Ammon's horn (tissue), 1 donor: ENCODE data around the gene GORASP1.
A peak's percentile ranks its signal among the peaks of the same experiment; 100 is the strongest.
"Not testable (repeated sequence)": the region's sequence is repeated elsewhere in the genome, so short reads cannot be mapped to it uniquely, and the experiment has no call there.

Experiments used
- DNase-seq: peaks from one replicate; pipeline ENCODE4 v3.0.0-alpha.2; 2016; ENCODE audit warnings: low spot score

Gene GORASP1

GRCh38 chr3:39065197-39065596, 42.2 kb downstream of the GORASP1 start:
- DNase-seq = peak; percentile 69

GRCh38 chr3:39064646-39065045, 42.8 kb downstream of the GORASP1 start:
- DNase-seq = no peak

GRCh38 chr3:39063143-39063542, 44.3 kb downstream of the GORASP1 start:
- no peak for DNase-seq

GRCh38 chr3:39062180-39062579, 45.2 kb downstream of the GORASP1 start:
- DNase-seq = no peak

GRCh38 chr3:39061228-39061627, 46.2 kb downstream of the GORASP1 start:
- DNase-seq = not testable (repeated sequence)

- no peak for DNase-seq
Observed at GRCh38 chr3:39056151-39056550, 51.3 kb downstream of the GORASP1 start.

- no peak for DNase-seq
Observed at GRCh38 chr3:39053696-39054095, 53.7 kb downstream of the GORASP1 start.

- no peak for DNase-seq
Observed at GRCh38 chr3:39052583-39052982, 54.8 kb downstream of the GORASP1 start.

- peak; percentile 98 for DNase-seq
Observed at GRCh38 chr3:39051649-39052561, 55.5 kb downstream of the GORASP1 start, which contains the start of the genes SCN11A and WDR48. SCN11A (minus strand) TSS chr3:39051944; CDS start chr3:38950362, 101,582 bp downstream. WDR48 (plus strand) TSS chr3:39052016; CDS start chr3:39052026, 10 bp downstream.

- peak; percentile 62 for DNase-seq
Observed at GRCh38 chr3:39050029-39050428, 57.4 kb downstream of the GORASP1 start.
